ENCODE results near the gene ZNF600.
"Not testable (repeated sequence)": the region's sequence is repeated elsewhere in the genome, so short reads cannot be mapped to it uniquely, and the experiment has no call there.

The ZNF600 gene

DNA sequence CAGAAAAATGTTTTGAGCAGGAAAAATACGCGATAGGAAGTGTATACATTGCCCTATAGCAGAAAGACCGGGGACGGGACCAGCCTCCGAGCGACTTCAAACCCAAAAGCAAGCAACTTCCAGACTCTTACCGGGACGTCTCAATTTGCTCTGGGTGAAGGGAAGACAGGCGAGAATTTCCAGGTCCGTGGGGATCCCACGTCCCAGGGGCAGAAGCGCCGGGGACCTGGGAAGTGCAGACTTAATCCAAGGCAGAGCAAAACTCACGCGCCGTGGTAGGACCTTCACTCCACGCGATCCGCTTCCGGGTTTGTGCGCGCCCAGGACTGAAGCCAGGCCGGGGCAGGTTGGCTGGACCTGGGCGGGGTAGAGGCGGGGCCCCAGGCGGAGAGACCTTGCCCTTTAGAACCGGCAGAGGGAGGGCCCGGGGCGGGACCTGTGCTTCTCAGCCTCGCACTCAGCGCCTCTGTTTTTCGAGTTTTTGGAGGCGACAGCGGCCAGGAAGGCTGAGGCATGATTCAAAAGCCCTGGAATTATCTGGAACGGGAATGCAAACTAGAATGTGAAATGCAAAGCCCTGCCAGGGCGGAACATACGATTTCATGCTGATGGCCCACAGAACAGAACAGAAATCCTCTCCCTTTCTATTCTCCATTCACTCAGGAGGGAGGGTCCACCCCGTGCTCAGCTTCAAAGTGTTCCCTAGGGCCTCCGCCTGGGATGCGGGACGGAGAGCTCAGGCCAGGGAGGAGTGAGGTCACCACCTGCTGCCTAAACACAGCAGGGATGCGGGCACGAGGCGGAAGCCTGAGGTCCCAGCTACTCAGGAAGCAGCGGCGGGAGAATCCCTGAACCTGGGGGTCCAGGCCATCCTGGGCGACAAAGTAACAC, at the start of gene ZNF600:
Gene ZNF600, minus strand, starts transcription at position 328 of the 891 bp plus-strand sequence. CDS start 7,903 bp downstream, outside the sequence.
- DNase-seq, result peak; percentile 88

DNA sequence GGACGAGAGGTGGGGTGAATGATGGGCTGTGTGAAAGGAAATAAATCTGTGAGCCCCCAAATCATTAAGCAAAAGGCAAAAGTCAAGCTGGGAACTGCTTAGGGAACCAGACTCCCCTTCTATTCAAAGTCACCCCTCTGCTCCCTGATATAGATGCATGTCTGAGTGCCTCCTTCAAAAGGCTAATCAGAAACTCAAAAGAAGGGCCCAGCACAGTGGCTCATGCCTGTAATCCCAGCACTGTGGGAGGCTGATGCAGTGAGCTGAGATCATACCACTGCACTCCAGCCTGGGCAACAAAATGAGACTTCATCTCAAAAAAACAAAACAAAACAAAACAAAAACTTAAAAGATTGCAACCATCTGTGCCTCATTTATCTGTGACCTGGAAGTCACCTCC, 47.7 kb upstream of the ZNF600 start:
- DNase-seq, result not testable (repeated sequence)

DNA sequence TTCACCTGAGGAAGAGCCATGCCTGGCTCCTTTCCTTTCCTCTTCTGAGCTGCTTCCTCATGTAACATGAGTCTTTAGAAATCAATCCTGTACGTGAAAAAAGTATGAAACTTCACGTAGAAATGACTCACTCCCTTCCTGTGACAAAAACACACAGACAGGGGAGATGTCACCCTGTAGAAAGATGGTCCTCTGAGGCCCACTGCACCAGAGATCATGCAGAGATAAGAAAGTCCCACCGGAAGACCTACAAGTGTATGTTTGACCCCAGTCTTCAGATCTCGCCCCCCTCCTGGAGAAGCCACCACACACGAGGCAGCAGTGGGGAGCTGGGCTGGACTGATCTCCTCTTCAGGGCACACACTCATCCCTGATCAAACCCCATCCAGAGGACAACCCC, 47.0 kb upstream of the ZNF600 start:
- not testable (repeated sequence) for DNase-seq

DNA sequence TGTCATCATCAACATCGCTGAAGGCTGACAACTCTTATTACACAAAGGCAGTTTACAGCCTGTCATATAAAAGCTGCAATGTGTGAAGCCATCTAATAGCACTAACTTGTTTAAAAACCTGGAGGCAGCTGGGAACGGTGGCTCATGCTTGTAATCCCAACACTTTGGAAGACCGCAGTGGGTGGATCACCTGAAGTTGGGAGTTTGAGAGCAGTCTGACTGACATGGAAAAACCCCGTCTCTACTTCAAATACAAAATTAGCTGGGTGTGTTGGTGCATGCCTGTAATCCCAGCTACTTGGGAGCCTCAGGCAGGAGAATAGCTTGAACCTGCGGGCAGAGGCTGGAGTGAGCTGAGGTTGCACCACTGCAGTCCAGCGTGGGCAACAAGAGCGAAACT, 43.3 kb upstream of the ZNF600 start:
- not testable (repeated sequence) for DNase-seq

DNA sequence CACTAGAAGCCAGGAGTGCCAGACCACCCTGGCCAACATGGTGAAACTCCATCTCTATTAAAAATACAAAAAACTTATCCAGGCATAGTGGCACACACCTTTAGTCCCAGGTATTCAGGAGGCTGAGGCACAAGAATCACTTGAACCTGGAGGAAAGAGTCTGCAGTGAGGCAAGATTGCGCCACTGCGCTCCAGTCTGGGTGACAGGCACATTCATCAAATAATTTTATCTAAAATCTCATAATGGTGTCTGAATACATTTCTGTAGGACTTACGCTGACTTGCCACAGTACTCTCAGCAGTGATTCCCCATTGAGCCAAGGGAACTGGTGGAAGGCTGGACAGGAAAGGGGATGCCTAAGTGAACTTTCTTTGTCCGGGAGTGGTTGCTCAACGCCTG, 39.2 kb upstream of the ZNF600 start:
- no peak for DNase-seq

DNA sequence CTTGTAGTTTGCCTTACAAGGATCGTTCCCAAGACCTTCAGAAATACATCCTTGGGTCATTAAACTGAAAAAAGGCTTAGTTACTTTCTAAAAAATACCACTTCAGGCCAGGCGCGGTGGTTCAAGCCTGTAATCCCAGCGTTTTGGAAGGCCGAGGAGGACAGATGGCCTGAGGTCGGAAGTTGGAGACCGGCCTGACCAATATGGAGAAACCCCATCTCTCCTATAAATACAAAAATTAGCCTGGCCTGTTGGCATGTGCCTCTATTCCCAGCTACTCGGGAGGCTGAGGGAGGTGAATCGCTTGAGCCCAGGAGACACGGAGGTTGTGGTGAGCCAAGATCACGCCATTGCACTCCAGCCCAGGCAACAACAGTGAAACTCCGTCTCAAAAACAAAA, 37.1 kb upstream of the ZNF600 start:
- no peak for DNase-seq

DNA sequence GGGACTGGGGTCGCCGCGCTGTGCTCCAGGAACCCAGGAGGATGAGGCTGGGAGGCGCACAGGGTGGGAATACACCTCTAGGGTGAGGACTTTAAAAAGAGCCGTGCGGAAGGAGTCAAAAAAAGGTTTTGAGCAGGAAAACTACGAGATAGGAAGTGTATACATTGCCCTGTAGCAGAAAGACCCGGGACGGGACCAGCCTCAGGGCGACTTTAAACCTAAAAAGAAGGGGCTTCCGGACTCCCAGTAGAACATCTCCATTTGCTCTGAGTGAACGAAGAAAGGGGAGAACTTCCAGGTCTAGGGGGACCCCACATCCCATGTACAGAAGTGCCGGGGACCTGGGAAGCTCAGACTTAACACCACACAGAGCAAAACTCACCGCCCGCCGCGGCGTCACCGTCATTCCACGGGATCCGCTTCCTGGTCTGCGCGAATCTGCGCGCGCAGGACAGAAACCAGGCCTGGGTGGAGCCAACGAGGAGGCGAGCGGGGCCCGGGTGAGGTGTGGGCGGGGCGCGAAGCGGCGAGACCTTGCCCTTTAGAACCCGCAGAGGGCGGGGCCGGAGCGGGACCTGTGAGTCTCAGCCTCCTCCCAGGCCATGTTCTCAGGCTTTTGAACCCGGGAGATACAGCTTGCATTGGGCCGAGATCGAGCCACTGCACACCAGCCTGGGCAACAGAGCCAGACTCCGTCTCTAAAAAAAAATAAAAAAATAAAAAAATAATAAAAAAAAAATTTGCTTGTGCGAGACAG, 34.8 kb upstream of the ZNF600 start, which contains the start of gene ZNF28:
Gene ZNF28, minus strand, starts transcription at position 430 of the 757 bp plus-strand sequence. CDS start 3,675 bp downstream, outside the sequence.
- peak; percentile 51 for DNase-seq

DNA sequence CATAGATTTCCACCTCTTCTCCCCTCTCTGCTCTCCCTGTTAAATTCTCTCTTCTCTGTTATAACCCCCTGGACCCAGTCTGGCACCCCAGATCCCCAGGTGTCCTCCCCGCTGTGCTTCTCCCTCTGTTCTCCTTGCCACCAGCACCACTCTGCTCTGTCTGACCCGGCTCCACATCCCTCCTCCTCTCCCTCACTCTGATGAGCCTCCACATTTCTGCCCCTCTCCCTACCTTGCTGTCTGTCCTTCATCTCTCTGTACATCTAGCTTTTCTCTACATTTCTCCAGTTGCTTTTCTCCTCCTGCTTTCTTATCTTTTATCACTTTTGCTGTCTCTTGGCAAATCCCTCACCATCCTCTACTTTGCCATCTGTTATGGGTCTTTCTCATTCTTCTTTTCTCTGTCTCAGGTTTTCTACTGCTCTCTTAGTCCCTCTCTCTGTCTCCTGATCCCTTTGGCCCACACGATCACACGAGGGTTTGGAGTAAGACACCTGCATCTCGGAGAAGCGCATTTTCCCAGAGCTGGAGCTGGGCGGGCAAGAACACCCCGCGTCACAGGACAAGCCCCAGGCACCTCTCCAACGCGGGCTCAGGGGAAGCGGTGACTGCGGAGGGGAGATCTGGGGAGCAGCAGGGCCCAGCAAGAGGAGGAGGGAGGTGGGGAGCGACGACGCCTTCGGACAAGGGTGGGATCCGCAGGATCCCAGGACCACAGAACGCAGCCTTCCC, 34.0 kb upstream of the ZNF600 start:
- DNase-seq, result not testable (repeated sequence)

DNA sequence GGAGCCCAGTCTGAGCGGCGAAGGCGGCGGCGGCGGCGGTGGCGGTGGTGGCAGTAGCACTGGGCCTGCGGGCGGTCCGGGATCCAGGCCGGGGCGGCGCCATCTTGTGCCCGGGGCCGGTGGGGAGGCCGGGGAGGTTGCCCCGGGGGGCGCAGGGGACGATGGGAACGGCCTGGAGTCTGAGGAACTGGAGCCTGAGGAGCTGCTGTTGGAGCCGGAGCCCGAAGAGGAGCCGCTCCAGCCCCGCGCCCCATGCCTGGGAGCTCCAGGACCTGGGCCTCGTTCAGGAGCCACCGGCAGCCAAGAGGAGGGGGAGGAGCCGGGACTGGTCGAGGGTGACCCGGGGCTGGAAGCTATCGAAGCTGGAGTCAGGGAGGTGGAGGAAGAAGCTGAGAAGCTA, 23.2 kb upstream of the ZNF600 start:
- DNase-seq, result no peak

DNA sequence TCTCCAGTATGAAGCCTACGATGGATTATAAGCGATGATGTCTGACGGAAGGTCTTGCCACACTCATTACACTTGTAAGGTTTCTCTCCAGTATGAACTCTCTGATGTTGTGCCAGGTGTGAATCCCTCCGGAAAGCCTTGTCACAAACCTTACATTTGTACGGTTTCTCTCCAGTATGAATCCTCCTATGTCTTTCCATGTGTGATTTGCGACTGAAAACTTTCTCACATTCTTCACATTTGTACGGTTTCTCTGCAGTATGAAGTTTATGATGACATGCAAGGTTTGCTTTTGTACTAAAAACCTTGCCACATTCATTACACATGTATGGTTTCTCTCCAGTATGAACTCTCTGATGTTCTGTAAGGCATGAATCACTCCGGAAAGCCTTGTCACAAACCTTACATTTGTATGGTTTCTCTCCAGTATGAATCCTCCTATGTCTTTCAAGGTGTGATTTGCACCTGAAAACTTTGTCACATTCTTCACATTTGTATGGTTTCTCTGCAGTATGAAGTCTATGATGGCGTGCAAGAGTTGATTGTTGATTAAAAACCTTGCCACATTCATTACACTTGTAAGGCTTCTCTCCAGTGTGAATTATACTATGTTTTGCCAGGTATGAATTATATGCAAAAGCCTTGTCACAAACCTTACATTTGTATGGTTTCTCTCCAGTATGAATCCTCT, 13.5 kb upstream of the ZNF600 start:
- DNase-seq, result not testable (repeated sequence)

DNA sequence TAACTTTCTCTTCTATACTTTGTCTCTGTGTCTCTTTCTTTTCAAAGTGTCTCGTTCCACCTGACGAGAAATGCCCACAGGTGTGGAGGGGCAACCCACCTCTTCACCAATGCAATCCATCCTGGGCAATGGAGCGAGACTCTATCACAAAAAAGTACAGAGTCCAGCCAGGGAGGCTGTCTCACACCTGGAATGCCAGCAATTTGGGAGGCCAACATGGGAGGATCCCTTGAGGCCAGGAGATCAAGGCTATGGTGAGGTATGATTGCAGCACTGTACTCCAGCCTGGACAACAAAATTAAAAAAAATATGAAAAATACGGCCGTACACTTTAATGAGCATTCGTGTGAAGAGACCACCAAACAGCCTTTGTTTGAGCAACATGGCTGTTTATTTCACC, 2.8 kb upstream of the ZNF600 start:
- DNase-seq, result no peak

DNA sequence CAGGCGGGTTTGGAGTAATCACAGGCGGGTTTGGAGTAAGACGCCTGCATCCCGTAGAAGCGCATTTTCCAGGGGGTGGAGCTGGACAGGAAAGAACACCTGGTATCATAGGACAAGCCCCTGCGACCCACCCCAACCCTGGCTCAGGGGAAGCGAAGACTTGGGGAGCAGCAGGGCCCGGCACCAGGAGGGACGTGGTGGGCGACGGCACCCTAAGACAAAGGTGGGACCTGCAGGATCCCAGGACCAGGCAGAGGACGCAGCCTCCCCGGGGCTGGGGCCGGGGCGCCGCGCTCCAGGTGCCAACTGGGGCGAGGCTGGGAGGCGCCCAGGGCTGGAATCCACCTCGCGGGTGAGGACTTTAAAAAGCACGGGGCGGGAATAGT, 520 bp downstream of the ZNF600 start:
- DNase-seq, result no peak

DNA sequence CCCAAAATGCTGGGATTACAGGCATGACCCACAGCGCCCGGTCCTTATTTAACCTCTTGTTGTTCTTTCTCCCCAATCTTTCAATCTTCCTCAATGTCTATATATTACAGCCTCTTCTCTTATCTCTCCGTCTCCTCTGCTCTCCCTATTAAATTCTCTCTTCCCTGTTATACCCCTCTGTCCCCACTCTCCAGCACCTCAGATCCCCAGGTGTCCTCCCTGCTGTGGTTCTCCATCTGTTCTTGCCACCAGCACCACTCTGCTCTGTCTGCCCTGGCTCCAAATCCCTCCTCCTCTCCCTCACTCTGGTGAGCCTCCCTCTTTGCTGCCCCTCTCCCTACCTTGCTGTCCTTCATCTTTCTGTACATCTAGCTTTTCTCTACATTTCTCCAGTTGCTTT, 1.1 kb downstream of the ZNF600 start:
- DNase-seq, result no peak

DNA sequence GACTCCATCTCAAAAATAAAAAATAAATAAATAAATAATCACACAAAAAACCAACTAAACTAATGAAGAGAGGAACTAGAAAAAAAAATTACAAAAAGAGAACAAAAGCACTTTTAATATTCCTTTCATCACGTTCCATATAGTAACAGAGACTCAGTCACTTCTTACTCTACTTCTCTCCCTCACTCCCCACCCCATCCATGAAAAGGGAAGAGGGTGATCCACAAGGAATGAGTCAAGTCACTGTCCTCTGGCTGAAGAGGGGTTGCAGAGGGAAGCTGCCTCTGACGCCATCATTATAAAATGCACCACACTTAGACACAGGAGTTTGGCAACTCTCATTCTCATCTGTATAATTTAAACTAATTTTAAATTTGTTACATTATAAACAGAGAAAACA, 3.7 kb downstream of the ZNF600 start:
- not testable (repeated sequence) for DNase-seq

DNA sequence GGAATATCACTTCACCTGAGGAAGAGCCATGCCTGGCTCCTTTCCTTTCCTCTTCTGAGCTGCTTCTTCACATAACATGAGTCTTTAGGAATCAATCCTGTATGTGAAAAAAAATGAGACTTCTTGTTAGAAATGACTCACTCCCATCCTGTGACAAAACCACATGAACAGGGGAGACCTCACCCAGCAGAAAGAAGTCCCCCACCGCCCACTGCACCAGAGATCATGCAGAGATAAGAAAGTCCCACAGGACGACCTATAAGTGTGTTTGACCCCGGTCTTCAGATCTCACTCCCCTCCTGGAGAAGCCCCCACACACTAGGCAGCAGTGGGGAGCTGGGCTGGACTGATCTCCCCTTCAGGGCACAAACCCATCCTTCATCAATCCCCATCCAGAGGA, 7.8 kb downstream of the ZNF600 start:
- DNase-seq, result no peak

DNA sequence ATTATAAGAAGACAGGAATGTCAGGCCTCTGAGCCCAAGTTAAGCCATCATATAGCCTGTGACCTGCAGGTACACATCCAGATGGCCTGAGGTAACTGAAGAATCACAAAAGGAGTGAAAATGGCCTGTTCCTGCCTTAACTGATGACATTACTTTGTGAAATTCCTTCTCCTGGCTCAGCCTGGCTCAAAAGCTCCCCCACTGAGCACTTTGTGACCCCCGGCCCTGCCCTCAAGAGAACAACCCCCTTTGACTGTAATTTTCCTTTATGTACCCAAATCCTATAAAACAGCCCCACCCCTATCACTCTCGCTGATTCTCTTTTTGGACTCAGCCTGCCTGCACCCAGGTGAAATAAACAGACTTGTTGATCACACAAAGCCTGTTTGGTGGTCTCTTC, 30.1 kb downstream of the ZNF600 start:
- not testable (repeated sequence) for DNase-seq

DNA sequence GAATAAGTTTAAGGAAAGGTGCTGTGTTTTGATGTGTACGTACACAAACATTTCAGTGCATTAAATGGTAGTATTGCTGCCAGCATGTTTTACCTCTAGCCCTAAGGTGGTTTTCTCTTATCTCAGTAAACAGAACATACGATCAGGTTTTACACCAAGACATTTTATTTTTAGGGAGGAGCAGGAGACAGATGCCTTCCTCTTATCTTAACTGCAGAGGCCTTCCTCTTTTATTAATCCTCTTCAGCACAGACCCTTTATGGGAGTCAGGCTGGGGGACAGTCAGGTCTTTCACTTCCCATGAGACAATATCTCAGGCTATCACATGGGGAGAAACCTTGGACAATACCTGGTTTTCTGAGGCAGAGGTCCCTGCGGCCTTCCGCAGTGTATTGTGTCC, 36.8 kb downstream of the ZNF600 start:
- DNase-seq, result no peak

DNA sequence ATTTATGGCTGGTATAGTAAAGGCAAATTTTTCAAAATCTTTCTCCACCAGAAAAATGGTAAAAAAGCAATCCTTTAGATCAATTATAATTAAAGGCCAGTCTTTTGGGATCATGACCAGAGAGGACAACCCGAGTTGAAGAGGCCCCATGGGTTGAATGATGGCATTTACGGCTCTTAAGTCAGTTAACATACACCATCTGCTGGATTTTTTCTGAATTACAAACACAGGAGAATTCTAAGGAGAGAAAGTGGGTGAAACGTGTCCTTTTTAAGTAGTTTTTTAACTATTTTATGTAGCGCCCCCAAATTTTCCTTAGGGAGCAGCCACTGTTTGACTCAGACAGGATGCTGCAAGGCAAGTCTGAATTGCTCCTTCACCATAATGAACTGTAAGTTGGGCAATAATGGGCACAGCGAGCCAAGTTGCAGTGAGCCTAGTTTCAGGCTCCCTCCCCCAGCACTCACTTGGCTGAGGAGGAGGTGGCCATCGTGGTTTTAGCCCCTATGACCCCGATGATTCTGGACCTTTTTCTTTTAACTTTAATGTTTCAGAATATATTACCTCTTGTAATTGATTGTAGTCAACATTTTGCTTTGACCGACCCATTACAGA, 38.1 kb downstream of the ZNF600 start:
- no peak for DNase-seq

DNA sequence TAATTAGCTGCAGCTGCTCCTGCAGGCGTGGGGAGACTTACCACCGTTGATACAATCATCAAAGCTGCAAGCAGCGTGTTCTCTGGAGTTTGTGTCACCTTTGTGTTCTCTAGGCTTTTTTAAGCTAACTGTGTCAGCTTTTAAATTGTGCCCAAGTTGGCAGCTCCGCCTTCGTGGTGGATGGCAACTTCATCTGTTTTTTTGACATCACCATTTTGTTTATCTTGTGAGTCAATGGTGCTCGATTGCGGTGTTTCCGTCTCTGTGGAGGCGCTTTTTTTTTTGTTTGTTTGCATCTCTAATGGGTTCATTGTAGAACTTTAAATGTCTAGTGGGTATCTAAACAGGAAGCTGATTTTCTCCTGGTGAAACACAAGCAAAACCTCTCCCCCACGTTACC, 40.7 kb downstream of the ZNF600 start:
- peak; percentile 74 for DNase-seq

DNA sequence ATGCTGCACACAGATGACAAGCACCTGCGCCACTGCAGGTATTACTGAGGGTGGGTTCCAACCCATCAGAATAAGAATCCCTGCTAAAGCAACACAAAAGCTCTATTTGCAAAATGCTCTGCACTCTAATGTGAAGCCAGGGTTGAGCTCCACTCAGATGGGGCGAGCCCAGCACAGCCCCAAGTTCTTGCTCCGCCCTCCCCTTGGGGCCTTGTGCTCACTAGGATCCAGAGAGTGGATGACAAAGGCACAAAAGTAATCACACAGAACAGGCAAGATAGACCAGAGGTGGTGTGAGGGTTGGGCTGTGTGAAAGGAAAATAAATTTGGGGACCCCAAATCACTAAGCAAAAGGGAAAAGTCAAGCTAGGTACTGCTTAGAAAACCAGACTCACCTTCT, 43.5 kb downstream of the ZNF600 start:
- DNase-seq, result no peak

DNA sequence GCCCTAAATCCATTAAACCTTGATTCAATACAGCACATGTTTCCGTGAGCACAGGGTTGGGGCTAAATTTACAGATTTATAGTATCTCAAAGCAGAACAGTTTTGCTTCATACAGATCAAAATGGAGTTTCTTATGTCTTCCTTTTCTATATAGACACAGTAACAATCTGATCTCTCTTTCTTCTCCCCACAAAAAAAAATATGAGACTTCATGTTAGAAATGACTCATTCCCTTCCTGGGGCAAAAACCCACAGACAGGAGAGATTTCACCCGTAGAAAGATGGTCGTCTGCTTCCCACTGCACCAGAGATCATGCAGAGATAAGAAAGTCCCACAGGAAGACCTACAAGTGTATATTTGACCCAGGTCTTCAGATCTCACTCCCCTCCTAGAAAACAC, 44.1 kb downstream of the ZNF600 start:
- DNase-seq, result no peak

DNA sequence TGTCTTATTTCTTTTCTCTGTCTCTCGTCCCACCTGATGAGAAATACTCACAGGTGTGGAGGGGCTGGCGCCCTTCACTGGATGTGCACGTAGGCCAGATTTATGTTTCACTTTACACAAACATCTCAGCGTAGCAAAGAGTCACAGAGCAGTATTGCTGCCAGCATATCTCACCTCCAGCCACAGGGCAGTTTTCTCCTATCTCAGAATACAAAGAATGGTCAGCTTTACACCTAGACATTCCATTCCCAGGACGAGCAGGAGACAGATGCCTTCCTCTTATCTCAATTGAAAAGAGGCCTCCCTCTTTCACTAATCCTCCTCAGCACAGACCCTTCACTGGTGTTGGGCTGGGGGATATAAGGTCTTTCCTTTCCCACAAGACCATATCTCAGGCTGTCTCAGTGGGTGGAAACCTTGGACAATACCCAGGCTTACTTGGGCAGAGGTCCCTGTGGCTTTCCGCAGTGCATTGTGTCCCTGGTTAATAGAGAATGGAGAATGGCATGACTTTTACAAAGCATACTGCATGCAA, 44.6 kb downstream of the ZNF600 start:
- DNase-seq, result no peak
